GM18508 (cell line): ENCODE data around the gene ARHGDIA.
A peak's percentile ranks its signal among the peaks of the same experiment; 100 is the strongest.

Source experiments
- ATAC-seq: cut with Tn5 transposase; IDR thresholded peaks from one replicate; pipeline ENCODE4 v1.9.1; 2021; ENCODE audit warnings: moderate number of reproducible peaks; ENCODE audit not compliant: insufficient read depth, unreplicated experiment

Gene ARHGDIA

GRCh38 chr17:81866440-81867169 lies 4.5 kb downstream of the ARHGDIA start:
- no peak for ATAC-seq

GRCh38 chr17:81865733-81866439 lies 5.3 kb downstream of the ARHGDIA start:
- no peak for ATAC-seq

GRCh38 chr17:81865358-81865732 lies 5.8 kb downstream of the ARHGDIA start:
- no peak for ATAC-seq

GRCh38 chr17:81863833-81864768 lies 7.0 kb downstream of the ARHGDIA start:
- no peak for ATAC-seq

GRCh38 chr17:81863123-81863675 lies 7.9 kb downstream of the ARHGDIA start:
- no peak for ATAC-seq

- ATAC-seq: peak; percentile 77
Measured at GRCh38 chr17:81860756-81861568, 10.2 kb downstream of the ARHGDIA start.

- no peak for ATAC-seq
Measured at GRCh38 chr17:81859906-81860755, 11.0 kb downstream of the ARHGDIA start, which contains the start of gene P4HB. P4HB (minus strand) TSS chr17:81860535; CDS start chr17:81860471, 64 bp downstream.

- no peak for ATAC-seq
Measured at GRCh38 chr17:81858967-81859905, 11.9 kb downstream of the ARHGDIA start.

GRCh38 chr17:81858170-81858966 lies 12.8 kb downstream of the ARHGDIA start:
- ATAC-seq: no peak

GRCh38 chr17:81854974-81855774 lies 16.0 kb downstream of the ARHGDIA start:
- no peak for ATAC-seq

GRCh38 chr17:81852237-81852636 lies 18.9 kb downstream of the ARHGDIA start:
- no peak for ATAC-seq

GRCh38 chr17:81851423-81851822 lies 19.7 kb downstream of the ARHGDIA start:
- no peak for ATAC-seq

GRCh38 chr17:81849457-81849856 lies 21.7 kb downstream of the ARHGDIA start:
- ATAC-seq: no peak

GRCh38 chr17:81846743-81847689 lies 24.1 kb downstream of the ARHGDIA start:
- ATAC-seq: no peak
